CD4-positive, alpha-beta T cell treated with Interleukin-6 at 100 ng/mL for 8 hours (primary cell): ENCODE data around the gene CADM3.

Source experiments
- DNase-seq: peaks from one replicate; pipeline ENCODE4 v3.0.0-alpha.2; 2020; ENCODE audit warnings: mixed read lengths, low spot score

CADM3 gene

DNA sequence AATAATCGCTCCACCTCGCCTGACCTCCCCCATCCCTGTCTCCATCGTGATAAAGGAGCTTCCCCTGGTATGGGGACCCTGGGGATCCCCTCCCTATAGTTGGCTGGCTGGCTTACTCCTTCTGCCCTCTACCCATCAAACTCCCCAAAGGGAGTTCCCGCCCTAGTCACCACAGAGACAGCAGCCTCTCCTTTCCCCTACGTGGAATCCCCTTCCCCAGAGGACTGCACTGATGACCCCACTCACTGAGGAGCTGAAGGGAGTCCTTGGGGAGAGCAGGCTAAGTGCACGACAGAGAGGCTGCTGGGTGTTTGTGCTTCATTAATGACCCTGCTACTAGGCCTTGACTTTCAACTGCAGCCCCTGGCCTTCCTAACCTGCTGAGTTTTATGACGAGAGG lies 1.9 kb downstream of the CADM3 start:
- DNase-seq = no peak

DNA sequence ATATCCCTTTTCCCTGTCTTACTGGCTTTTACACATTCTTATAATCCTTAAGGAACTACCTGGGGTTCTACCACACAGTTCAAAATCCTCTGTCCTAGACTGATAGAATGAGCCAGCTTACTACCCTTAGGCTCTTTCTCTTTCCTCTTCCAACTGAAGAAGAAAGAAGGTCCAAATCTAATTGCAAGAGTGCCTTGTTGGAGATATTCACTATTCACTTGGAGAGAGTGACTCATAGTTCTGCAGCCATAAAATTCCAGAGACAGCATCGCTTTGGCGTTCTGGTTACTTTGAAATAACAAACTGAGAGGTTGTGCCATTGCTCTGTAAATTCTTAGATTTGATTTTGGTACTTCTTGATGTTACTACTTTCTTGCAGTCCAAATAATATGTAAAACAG lies 4.2 kb downstream of the CADM3 start:
- no peak for DNase-seq

GRCh38 chr1:159177272-159177907 lies 6.0 kb downstream of the CADM3 start:
- DNase-seq = no peak

DNA sequence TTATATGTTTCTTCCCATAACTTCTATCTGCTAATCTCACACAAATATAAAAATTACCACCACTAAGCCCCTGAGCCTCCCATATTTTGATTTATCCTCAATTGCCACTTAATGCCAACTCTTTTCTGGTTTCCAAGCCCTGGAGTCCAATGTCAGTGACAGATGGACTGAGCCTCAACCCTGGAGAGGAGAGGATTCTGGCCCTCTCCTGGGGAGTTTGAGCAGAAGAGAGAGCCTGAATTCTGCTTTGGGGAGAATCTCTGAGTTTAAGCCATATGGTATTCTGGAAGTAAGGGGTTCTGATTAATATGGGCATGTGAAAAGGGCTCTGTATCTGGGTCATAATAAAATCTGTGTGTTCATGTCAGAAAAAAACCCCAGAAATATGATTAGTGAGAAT lies 8.5 kb downstream of the CADM3 start:
- DNase-seq = no peak

- DNase-seq = no peak
Measured at GRCh38 chr1:159180516-159180915, 9.1 kb downstream of the CADM3 start.

DNA sequence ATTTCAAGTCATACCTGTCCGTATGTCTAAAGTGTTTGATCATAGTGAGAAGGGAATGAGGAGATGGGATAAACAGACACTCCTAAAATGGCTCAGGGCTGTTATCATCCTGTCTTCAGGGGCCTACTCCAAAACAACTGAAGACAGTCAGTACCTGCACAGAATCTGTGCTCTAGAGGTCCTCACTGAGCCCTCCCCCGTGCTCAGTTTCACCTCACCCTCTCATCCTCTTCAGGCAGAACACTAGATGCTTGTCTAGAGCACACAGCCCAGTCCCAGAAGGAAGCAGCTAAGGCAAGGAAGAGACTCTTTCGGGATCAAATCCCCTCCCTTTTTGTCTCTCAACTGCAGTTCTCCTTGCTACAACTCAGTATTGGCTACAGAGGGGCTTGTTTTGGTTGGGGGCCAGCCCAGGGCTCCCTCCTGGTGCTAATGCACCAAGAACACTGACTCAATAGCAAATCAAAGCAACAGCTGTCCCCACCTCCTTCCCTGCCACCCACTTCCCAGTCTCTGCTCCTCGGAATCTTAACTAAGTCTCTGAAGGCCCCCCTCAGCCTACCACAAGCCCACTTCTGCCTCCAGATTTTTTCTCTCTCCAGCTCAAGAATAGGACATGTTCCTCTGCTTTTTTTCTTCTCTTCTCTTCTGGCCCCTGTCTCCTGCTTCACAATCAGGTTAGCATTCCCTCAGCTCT lies 10.1 kb downstream of the CADM3 start:
- DNase-seq = no peak

DNA sequence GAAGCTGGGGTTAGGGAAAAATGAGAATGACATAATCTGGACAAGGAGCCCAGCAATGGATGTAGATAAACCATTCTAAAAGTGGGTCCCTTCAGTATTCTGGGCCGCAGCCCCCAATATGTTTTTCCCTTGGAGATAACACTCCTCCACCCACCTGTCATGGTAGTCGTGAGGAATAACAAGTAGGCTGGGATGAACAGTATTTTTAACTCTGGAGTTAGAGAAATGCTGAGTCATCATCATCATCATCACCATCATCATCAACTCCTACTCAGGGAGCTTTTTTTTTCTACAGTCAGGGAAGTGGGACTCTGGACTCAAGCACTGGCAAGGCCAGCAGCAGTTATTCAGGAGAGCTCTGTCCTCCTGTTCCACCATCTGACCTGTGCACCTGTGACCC lies 12.8 kb downstream of the CADM3 start:
- no peak for DNase-seq

GRCh38 chr1:159185121-159185520 lies 13.7 kb downstream of the CADM3 start:
- DNase-seq = no peak

DNA sequence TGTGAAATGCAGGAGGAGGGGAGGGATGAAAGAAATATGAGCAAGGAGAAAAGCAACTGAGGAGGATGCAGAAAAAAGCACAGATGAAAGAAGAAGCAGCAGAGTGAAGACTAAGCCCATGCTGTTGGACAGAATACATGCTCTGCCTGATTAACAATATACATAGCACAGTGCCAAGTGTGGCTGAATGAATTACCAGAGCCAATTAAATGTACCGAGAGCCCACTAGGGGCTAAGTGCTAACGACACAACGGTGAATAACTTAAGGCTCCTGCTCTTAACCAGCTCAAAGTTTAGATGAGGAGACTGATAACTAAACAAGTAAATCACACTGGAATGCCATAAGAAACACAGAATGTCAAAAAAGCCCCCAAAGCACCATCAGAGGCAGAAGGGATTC lies 15.6 kb downstream of the CADM3 start:
- no peak for DNase-seq

- DNase-seq = no peak
Measured at GRCh38 chr1:159187647-159188374, 16.4 kb downstream of the CADM3 start.

GRCh38 chr1:159188375-159188788 lies 17.0 kb downstream of the CADM3 start:
- DNase-seq = no peak

GRCh38 chr1:159190441-159190840 lies 19.0 kb downstream of the CADM3 start:
- no peak for DNase-seq

DNA sequence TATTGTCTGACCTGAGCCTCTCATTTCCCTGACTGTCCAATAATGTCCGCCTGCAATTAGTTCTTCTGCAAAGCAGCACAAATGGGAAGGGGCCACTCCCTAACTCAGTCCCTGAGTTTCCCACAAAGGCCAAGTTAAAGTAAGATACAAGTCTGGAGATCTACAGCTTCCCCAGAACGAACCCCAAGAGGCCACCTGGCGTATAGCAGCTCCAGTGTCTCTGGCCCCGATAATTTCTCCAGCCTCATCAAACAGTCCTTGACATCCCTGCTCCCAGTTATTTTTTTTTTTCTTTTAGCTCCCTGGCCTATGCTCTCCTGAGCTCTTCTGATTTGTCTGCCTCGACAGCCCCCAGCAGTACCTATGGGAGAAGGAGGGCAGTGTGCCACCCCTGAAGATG lies 25.1 kb downstream of the CADM3 start:
- DNase-seq = no peak

DNA sequence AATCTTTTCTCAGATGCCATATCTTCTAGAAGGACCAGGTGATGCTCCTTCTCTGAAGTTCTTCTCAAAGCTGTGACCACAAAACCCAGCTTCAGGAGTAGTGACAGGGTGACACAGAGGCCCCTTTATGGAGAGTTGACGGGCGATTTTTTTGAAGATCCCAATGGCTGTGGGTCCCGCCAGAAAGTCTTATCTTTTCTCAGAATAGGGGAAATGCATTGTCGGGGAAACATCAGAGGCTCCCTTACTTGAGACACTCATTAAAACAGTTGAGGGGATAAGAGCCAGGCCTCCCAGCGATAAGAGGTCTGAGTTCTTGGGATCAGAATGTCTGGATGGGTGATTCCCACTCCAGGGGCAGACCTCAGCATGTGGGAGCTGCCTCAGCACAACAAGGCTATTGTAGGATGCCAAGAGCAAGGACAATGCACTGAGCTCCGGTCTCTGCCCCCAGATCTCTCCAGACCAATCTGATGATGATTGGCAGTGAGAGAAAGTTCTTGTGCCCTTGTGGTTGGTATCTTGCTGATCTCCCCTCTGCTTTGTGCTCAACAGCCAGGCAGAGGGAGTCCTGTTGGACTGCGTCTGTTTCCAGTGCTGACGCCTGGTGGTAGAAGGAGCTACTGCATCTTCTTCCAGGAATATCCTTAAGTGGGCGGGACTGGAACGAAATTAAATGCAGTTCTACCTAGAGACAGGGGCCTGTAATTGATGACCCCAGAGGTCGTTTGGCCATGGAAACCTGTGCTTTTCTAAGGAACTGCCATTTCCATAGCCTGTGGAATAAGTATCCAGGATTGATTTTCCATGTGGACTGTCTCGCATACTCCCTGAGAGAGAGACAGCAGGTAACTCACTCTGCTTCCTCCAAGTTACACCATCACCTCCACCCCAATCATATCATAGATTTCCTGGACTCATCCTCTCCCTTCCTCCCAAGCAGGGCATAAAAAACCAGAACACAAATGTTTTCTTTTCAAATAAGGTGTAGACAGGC lies 26.4 kb downstream of the CADM3 start:
- peak; percentile 7 for DNase-seq

DNA sequence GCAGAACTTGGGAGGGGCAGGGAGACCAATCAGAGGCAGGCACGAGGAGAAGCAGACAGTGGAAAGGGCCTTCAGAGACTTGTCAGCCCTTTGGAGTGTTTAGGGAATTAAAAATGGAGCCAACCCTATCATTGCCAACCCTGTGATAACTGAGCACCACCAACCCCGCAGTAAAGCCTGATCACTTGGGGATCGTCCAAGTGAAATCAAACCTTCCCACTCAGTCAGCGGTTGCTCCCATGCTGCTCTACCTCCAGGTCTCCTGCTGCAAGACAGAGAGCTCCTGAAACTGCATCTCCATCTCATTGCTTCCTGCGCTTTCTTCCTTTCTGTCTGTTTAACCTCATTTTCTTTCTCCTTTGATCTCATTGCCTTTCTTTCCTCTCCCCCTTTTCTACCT lies 28.5 kb downstream of the CADM3 start:
- no peak for DNase-seq

DNA sequence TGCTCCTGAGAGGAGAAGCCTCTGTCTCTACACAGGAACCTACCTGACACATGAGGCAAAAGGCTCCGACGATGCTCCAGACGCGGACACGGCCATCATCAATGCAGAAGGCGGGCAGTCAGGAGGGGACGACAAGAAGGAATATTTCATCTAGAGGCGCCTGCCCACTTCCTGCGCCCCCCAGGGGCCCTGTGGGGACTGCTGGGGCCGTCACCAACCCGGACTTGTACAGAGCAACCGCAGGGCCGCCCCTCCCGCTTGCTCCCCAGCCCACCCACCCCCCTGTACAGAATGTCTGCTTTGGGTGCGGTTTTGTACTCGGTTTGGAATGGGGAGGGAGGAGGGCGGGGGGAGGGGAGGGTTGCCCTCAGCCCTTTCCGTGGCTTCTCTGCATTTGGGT lies 29.4 kb downstream of the CADM3 start:
- DNase-seq = no peak

DNA sequence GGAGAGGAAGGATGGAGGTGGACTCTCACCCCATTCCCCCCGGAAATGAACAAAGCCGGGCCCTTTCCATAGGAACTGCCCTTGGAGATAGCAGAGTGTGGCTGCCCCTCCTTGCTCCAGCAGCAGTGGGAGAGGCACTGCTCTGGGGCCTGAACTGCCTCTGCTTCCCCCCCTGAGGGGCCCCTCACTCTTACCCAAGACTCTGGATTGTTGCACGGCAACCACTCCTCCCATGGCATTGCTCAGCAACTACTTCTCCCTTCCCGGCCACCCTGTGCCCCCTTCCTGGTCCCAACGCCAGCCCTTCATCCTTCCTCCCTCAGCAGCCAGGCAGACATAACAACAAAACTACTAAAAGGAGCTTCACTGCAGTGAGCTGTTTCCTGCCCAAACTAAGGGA lies 30.2 kb downstream of the CADM3 start:
- no peak for DNase-seq

- DNase-seq = no peak
Measured at GRCh38 chr1:159203610-159204009, 32.2 kb downstream of the CADM3 start.

DNA sequence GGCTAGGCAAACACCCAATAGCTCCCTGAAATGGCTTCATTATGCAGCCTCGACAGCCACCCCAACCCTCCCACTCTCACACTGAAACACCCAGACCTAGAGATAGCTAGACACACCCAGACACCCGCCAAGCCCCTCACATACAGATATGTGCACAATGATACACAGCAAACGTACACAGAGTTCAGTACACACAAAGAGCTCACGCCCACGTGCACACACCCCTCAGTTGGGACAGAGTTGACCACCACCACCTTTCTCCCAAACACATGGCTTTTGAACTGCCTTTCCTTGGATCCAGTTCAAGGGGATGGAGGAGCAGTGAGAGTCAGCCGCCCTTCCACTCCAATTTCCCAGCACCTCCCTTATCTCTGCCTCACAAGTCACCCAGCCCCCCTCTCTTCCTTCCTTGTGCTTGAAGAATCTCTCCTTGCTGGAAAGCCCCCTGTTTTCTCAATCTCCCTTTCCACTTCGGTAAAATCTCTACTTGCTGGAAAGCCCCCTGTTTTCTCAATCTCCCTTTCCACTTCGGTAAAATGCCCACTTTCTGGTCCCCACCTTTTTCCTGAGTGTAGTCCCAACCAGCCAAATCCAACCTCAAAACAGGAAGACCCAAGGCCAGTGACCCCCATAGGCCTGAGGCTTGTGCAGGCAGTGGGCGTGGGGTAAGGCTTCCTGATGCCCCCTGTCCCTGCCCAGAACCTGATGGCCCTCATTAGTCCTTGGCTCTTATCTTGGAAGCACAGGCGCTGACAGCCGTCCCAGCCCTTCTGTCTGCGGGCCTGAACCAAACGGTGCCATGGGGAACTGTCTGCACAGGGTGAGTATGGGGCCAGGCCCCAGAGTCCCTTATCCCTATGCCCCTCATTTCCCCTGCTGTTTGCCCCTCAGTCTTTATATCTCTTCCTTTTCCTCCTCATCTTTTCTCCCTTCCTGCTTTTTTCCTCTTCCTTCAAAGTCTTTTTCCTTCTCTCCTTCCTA lies 33.0 kb downstream of the CADM3 start, which contains the start of gene ACKR1:
Gene ACKR1, plus strand, starts transcription at position 715 of the 981 bp plus-strand sequence. Its CDS starts 85 bp downstream, at position 800.
- DNase-seq = no peak

GRCh38 chr1:159205225-159205624 lies 33.8 kb downstream of the CADM3 start:
- no peak for DNase-seq

- DNase-seq = no peak
Measured at GRCh38 chr1:159206110-159206509, 34.7 kb downstream of the CADM3 start.
